Measurements from ENCODE around the gene THEM5.
"Not testable (repeated sequence)": the region's sequence is repeated elsewhere in the genome, so short reads cannot be mapped to it uniquely, and the experiment has no call there.

Gene THEM5

DNA sequence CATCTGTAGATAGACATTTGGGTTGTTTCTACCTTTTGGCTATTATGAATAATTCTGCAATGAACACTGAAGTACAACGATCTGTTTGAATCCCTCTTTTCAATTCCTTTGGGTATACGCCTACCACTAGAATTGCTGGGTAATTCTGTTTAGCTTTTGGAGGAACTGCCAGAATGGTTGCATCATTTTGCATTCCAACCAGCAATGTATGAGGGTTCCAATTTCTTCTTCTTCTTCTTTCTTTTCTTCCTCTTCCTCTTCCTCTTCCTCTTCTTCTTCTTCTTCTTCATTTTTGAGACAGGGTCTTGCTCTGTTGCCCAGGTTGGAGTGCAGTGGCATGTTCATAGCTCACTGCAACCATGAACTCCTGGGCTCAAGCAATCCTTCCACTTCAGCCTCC lies 13.8 kb upstream of the THEM5 start:
- no peak for DNase-seq

GRCh38 chr1:151864411-151864810 lies 10.9 kb upstream of the THEM5 start:
- no peak for DNase-seq

- DNase-seq = no peak
These were observed 9.1 kb upstream of the THEM5 start for GRCh38 chr1:151862604-151863003.

DNA sequence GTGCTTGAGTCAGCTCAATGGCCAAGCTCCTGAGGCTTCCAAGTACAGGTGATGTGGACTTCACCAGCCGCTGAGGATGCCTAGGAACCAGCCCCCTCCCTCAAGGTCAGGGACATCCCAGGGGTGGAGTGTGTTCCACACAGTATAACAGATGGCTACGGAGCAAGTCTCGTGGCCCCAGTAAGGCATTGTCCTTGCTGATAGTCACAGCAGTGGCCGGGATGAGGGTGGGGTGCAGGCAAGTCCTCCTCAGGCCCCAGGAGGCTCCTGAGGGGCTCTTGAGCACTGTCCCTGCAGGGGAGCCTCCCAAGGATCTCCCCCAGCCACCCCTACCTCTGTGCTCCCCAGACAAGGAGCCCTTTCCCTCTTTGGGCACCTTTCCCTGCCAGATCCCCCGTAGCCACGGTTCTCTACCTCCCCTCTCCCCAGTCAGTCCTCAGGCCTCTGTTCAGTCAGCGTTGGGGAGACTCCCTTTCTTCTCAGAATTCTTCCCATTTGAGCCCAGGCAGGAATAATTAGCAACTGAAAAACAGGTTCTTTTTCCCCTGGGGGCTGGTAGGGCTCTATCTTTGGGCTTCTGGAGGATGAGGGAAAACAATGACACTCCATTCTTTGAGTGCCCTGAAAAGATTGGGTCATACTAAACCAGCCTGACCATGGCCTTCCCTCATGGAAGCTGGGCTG lies 7.1 kb upstream of the THEM5 start:
- DNase-seq = no peak

- DNase-seq = no peak
These were observed 6.4 kb upstream of the THEM5 start for GRCh38 chr1:151859891-151860293.

GRCh38 chr1:151858886-151859665 lies 5.6 kb upstream of the THEM5 start:
- no peak for DNase-seq

GRCh38 chr1:151858030-151858746 lies 4.7 kb upstream of the THEM5 start:
- DNase-seq = no peak

GRCh38 chr1:151855933-151856332 lies 2.4 kb upstream of the THEM5 start:
- DNase-seq = no peak

DNA sequence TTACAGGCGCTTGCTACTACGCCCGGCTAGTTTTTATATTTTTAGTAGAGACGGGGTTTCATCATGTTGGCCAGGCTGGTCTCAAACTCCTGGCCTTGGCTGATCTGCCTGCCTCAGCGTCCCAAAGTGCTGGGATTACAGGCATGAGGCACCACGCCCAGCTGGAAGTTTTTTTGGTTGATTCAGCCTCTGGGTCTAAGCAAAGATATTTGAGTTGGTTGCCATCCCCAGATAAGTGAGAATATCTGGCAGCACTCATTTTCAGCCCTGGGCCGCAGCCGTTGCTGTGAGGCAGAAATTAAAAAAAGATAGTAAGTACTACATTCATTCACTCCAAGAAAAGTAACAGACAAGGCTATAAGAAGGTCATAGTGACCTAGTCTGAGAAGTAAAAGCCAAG lies 2.0 kb upstream of the THEM5 start:
- DNase-seq = not testable (repeated sequence)

- no peak for DNase-seq
These were observed 1.1 kb upstream of the THEM5 start for GRCh38 chr1:151854658-151855057.

DNA sequence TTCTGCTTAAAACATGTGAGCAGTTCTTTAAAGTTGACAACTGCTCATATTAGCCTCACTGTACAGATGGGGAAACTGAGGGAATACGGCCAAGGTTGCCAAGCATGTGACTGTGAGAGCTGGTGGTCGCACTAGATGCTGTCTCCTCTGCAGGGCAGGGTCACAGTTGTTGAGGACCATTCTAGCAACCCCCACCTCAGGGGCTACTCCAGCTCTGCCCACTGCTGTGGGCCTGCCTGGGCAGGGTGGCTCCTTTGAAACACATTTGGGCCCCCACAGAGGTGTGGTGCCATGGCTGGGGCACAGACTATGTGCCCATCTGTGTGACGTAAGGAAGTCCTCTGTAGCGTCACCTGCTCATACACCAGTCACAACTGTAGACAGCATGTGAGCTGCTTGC lies 779 bp downstream of the THEM5 start:
- DNase-seq = no peak

DNA sequence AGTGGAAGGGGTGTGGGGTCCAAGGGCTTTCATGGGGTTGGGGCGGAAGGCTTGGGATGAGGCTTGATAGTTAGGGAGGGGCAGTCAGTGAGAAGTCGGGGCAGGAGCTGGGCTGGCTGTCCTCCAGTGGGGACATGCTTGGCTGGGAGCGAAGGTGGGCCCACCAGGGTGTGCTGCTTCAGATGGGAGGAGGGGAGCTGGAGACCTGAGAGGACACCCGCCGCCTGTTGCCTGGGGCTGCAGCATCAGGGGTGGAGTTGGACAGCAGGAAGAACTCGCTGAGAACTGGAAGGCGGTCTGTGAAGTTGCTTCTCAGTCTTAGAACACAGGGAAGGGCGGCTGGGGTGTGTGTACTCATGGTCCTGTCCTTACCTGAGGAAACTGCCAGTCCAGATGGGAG lies 1.6 kb downstream of the THEM5 start:
- DNase-seq = no peak

GRCh38 chr1:151849871-151850270 lies 3.6 kb downstream of the THEM5 start:
- no peak for DNase-seq

DNA sequence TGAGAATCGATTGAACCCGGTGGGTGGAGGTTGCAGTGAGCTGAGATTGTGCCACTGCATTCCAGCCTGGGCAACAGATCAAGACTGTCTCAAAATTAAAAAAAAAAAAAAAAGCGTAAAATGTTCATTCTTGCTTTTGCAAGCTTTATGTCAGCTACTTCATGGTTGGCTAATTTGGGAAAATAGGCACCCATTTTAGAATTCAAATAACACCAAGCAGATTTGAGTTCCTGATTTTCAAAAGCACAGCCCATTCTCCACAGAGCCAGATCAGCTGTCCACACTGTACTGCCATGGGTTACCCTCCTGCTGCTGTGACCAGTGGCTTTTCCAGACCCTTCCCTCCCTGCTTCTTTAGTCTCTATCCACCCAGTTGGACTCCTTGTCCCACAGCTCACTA lies 4.4 kb downstream of the THEM5 start:
- DNase-seq = no peak

DNA sequence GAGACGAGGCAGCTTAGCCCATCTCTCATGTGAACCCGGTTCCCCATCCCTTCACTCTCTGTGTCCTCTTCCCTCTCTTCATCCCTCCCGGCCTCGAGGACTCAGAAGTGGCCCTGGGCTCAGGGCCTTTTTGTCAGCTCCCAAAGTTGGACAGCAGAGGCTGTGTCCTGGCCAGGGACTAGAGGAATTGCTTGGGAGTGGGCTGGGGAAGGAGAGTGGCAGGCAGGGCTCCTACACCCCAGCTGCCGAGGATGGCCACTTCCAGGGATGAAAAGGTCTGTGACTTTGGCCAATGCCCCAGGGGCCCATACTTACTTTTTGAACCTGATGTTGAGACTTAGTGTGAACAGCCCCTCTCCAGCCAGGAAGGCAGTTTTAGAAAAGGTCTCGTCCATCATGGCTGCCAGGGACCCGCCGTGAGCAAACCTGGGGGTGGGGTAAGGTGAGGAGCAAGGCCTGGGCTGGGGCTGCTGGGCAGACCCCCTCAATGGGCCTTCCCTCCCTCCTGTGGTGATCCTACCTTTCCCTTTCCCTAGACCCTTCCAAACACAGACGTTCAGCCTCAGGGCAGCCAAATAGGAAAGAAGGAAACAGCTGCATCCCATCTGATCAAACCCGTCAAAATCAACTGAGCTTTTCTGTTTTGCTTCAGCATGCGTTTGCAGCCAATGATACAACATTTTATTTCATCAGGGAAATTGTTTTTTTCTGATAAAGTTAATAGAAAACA lies 5.5 kb downstream of the THEM5 start:
- DNase-seq = no peak

DNA sequence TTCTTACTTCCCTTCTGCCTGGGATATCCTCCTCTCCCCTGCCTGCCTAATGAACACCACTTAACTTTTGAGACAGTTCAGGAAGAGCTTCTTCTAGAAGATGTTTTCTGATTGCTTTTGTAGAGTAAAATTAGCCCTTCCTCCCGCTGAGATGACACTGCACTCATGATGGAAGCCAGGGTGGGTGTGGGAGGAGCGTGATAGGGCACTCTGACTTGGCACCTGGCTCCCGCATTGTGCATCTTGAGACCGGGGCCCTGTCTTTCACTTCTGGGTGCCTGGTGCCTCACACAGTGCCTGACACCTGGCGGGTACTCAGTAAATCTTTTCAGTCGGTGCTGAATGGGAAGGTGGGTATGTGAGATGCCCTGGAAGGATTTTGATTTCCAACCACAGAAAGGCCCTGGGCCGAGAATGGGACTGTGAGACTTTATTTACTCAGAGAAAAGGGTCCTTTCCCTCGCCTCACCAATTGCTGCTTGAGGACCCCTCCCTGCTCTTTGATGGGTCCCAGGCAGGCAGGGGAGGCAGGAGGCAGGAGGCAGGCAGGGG lies 6.8 kb downstream of the THEM5 start:
- no peak for DNase-seq

DNA sequence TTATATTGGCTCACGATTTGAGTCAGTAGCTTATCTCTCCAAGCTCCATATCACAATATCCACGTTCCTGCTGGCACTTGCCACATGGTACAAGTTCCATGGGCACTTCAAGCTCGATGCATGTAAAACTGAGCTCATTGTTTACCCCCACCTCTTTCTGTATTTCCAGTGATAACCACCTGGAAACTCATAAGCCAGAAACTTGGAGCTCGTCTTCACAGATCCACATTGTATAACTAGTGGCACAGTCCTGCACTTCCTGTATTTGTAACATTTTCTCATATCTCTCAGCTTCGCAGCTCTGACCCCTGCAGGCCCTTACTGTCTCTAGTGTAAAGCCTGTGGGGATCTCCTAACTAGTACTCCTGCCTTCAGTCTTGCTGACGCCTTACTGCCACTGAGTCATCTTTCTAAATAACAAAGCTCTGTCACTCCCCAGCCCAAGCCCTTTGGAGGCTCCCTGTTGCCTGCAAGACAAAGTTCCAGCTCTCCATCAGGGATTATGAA lies 7.4 kb downstream of the THEM5 start:
- no peak for DNase-seq

DNA sequence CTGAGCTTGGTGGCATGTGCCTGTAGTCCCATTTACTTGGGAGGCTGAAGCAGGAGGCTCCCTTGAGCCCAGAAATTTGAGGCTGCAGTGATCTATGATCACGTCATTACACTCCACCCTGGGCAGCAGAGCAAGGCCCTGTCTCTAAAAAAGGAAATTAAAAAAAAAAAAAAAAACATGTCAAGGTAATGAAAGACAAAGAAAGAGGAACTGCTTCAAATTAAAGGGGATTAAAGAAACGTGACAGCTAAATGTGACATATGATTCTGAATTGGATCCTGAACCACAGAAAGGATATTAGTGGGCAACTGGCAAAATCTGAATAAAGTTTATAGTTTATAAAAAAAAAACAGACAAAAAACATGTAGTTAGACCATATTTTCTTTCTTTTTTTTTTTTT lies 10.1 kb downstream of the THEM5 start:
- DNase-seq = no peak

DNA sequence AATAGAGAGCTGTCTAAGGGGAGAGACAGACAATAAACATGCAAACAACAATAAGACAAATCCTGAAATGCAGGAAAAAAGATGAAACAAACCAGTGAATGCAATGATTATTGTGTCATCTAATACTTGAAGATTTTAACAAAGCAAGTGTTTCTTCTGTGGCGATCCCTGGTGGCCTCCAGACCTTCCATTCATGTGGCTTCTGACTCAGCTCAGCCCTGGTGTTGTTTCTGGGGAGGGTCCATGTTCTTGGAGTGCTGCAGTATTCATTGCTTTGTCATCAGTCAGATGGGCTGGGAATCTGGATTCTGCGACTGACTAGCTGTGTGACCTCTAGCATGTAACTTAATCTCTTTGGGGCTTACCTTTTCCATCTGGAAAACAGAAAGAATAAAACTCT lies 12.4 kb downstream of the THEM5 start:
- DNase-seq = no peak

- DNase-seq = no peak
These were observed 13.1 kb downstream of the THEM5 start for GRCh38 chr1:151840421-151840820.

- peak; percentile 83 for DNase-seq
These were observed 13.8 kb downstream of the THEM5 start, which contains the start of gene C2CD4D for GRCh38 chr1:151839457-151840403. Gene C2CD4D (minus strand): TSS chr1:151839820. CDS start chr1:151838989, 831 bp downstream.

- DNase-seq = no peak
These were observed 14.5 kb downstream of the THEM5 start for GRCh38 chr1:151839082-151839412.
